CD4-positive, alpha-beta memory T cell (primary cell): Measurements from ENCODE around the gene CACNA1C. TPM values are rescaled to one million over a fixed set of nuclear protein-coding genes. Genes with fewer than 3 reads are reported as not detected.

Source experiments
- CTCF ChIA-PET: fragments of 350-600 bp; sonication (Branson Sonifier 250); formaldehyde crosslinking; loops from one replicate; lab custom pipeline; 2021; ENCODE audit warnings: inconsistent platforms; ENCODE audit not compliant: partially characterized antibody; lab: Charles Lee
- POLR2A ChIA-PET: fragments of 350-600 bp; sonication (Branson Sonifier 250); formaldehyde crosslinking; loops from one replicate; lab custom pipeline; 2021; ENCODE audit not compliant: partially characterized antibody; lab: Charles Lee
- DNase-seq, 5 donors: peaks; one replicate each; pipeline versions ENCODE4 v3.0.0 to v3.0.0-alpha.2; 2020 to 2022; ENCODE audit warnings: mixed read lengths in 1 of 5
- H3K27ac ChIP-seq: one replicate; pipeline ENCODE4 v1.7.0; 2013; ENCODE audit warnings: low read depth, low read length
- H3K27me3 ChIP-seq: 2 replicates; pipeline ENCODE4 v1.7.0; 2013; ENCODE audit warnings: mild to moderate bottlenecking, low read length, moderate library complexity; ENCODE audit not compliant: insufficient read depth
- H3K36me3 ChIP-seq: 2 replicates; pipeline ENCODE4 v1.7.0; 2013; ENCODE audit warnings: mild to moderate bottlenecking, low read length, moderate library complexity; ENCODE audit not compliant: insufficient read depth
- H3K4me1 ChIP-seq: 2 replicates; pipeline ENCODE4 v1.7.0; 2013; ENCODE audit warnings: mild to moderate bottlenecking, low read length, moderate library complexity; ENCODE audit not compliant: insufficient read depth
- H3K4me3 ChIP-seq, 2 donors: one replicate each; pipeline ENCODE4 v1.7.0; 2013; ENCODE audit warnings: low read length in 2 of 2, mild to moderate bottlenecking in 1 of 2
- H3K9me3 ChIP-seq, 2 donors: one replicate each; pipeline ENCODE4 v1.7.0; 2013; ENCODE audit warnings: low read length in 2 of 2, control low read depth in 1 of 2; ENCODE audit not compliant: control insufficient read depth in 1 of 2
- H3K27ac Mint-ChIP-seq, 7 donors: one replicate each; pipeline ENCODE4 v1.8.0; 2020 to 2021; ENCODE audit warnings: mixed read lengths in 7 of 7, mild to moderate bottlenecking in 6 of 7, inconsistent platforms in 3 of 7, moderate library complexity in 3 of 7
- H3K27me3 Mint-ChIP-seq, 2 donors: one replicate each; pipeline ENCODE4 v1.8.0; 2020 to 2021; ENCODE audit warnings: mixed read lengths in 2 of 2
- H3K36me3 Mint-ChIP-seq, 2 donors: one replicate each; pipeline ENCODE4 v1.8.0; 2020 to 2021; ENCODE audit warnings: mixed read lengths in 2 of 2, inconsistent platforms in 1 of 2, mild to moderate bottlenecking in 1 of 2
- H3K4me1 Mint-ChIP-seq, 4 donors: one replicate each; pipeline ENCODE4 v1.8.0; 2020 to 2021; ENCODE audit warnings: mixed read lengths in 4 of 4, mild to moderate bottlenecking in 1 of 4
- H3K4me3 Mint-ChIP-seq, 8 donors: one replicate each; pipeline ENCODE4 v1.8.0; 2020 to 2021; ENCODE audit warnings: mixed read lengths in 8 of 8, mild to moderate bottlenecking in 7 of 8, moderate library complexity in 6 of 8, inconsistent platforms in 3 of 8
- H3K9me3 Mint-ChIP-seq, 8 donors: one replicate each; pipeline ENCODE4 v1.8.0; 2020 to 2021; ENCODE audit warnings: mixed read lengths in 8 of 8, mild to moderate bottlenecking in 5 of 8, inconsistent platforms in 3 of 8, moderate library complexity in 1 of 8
- intact Hi-C: fragments of 100-400 bp; cut with micrococcal nuclease; formaldehyde crosslinking; loops from one replicate; pipeline ENCODE4 v1.15.1; 2023
- polyA plus RNA-seq, 2 donors: library from polyadenylated mRNA; unstranded; fragments of 300-500 nt; fragmentation: Illumina TruSeq; gene quantifications; one replicate each; pipeline ENCODE4 v1.2.3, GENCODE V29; 2021
- total RNA-seq, 2 experiments: library from RNA; stranded (reverse); gene quantifications; one replicate each; pipeline ENCODE4 v1.2.3, GENCODE V29; 2021

Gene CACNA1C
- total and polyA plus RNA-seq, 4 experiments from 2014 or later: 0.05 to 0.21 (median 0.07) TPM

GRCh38 chr12:2190085-2190484 is 137.3 kb downstream of the CACNA1C start:
- Histone ChIP-seq H3K27me3 (no peaks in the 10 kb centered on the region), H3K36me3 (no peaks in the 10 kb centered on the region), H3K27ac (no peak overlapping the region), H3K4me1 (no peaks in the 10 kb centered on the region), H3K4me3 (no peak overlapping the region), H3K9me3 (no peaks in the 10 kb centered on the region)
- POLR2A ChIA-PET: no interaction called here
- DNase-seq: no peak
- Mint-ChIP-seq H3K4me3 (no peak overlapping the region), H3K27me3 (peaks cover 4 to 6% of the 10 kb centered on the region in 2 donors), H3K4me1 (no peaks in the 10 kb centered on the region), H3K36me3 (no peaks in the 10 kb centered on the region), H3K9me3 (peaks cover 0 to 4% (median 0%) of the 10 kb centered on the region in 8 donors), H3K27ac (no peak overlapping the region)
- intact Hi-C loops: no loop called here
- CTCF ChIA-PET: no interaction called here

- POLR2A ChIA-PET: no interaction called here
- CTCF ChIA-PET: no interaction called here
- no peaks in the 10 kb centered on the region for H3K4me1 Mint-ChIP-seq
- intact Hi-C loops: no loop called here
- no peaks in the 10 kb centered on the region for H3K4me1 ChIP-seq
- H3K36me3 Mint-ChIP-seq: no peaks in the 10 kb centered on the region
- no peak overlapping the region for H3K4me3 Mint-ChIP-seq
- no peak for DNase-seq
- H3K27ac ChIP-seq: no peak overlapping the region
- no peak overlapping the region for H3K4me3 ChIP-seq
- H3K9me3 Mint-ChIP-seq: peaks cover 0 to 4% (median 0%) of the 10 kb centered on the region in 8 donors
- H3K27me3 ChIP-seq: no peaks in the 10 kb centered on the region
- no peaks in the 10 kb centered on the region for H3K9me3 ChIP-seq
- H3K27me3 Mint-ChIP-seq: peaks cover 4% of the 10 kb centered on the region in 2 donors
- peak overlapping the region in 2 of 7 donors; percentile 28 to 49 for H3K27ac Mint-ChIP-seq
- no peaks in the 10 kb centered on the region for H3K36me3 ChIP-seq
Measured at GRCh38 chr12:2190896-2191533, 138.2 kb downstream of the CACNA1C start.

GRCh38 chr12:2191534-2192153 is 138.9 kb downstream of the CACNA1C start:
- ChIA-PET CTCF (no interaction called here), POLR2A (no interaction called here)
- Mint-ChIP-seq H3K9me3 (peaks cover 0 to 4% (median 0%) of the 10 kb centered on the region in 8 donors), H3K4me3 (no peak overlapping the region), H3K27me3 (peaks cover 0 to 2% of the 10 kb centered on the region in 2 donors), H3K4me1 (no peaks in the 10 kb centered on the region), H3K27ac (peak overlapping the region in 2 of 7 donors; percentile 28 to 49), H3K36me3 (no peaks in the 10 kb centered on the region)
- H3K27ac ChIP-seq: no peak overlapping the region
- no peak overlapping the region for H3K4me3 ChIP-seq
- H3K27me3 ChIP-seq: no peaks in the 10 kb centered on the region
- no peaks in the 10 kb centered on the region for H3K4me1 ChIP-seq
- no peaks in the 10 kb centered on the region for H3K9me3 ChIP-seq
- intact Hi-C loops: no loop called here
- DNase-seq: no peak
- H3K36me3 ChIP-seq: no peaks in the 10 kb centered on the region

GRCh38 chr12:2192231-2192630 is 139.4 kb downstream of the CACNA1C start:
- DNase-seq: no peak
- H3K9me3 ChIP-seq: no peaks in the 10 kb centered on the region
- no peaks in the 10 kb centered on the region for H3K27me3 ChIP-seq
- POLR2A ChIA-PET: no interaction called here
- no peak overlapping the region for H3K4me3 Mint-ChIP-seq
- peaks cover 0 to 4% (median 0%) of the 10 kb centered on the region in 8 donors for H3K9me3 Mint-ChIP-seq
- H3K4me1 ChIP-seq: no peaks in the 10 kb centered on the region
- no peak overlapping the region for H3K27ac Mint-ChIP-seq
- no peak overlapping the region for H3K4me3 ChIP-seq
- no peaks in the 10 kb centered on the region for H3K36me3 ChIP-seq
- CTCF ChIA-PET: no interaction called here
- no peaks in the 10 kb centered on the region for H3K36me3 Mint-ChIP-seq
- H3K4me1 Mint-ChIP-seq: no peaks in the 10 kb centered on the region
- H3K27me3 Mint-ChIP-seq: peaks cover 0 to 2% of the 10 kb centered on the region in 2 donors
- intact Hi-C loops: no loop called here
- no peak overlapping the region for H3K27ac ChIP-seq

- intact Hi-C loops: no loop called here
- H3K9me3 ChIP-seq: no peaks in the 10 kb centered on the region
- Mint-ChIP-seq H3K9me3 (peaks cover 0 to 4% (median 0%) of the 10 kb centered on the region in 8 donors), H3K4me3 (no peak overlapping the region), H3K36me3 (no peaks in the 10 kb centered on the region), H3K4me1 (no peaks in the 10 kb centered on the region), H3K27ac (no peak overlapping the region), H3K27me3 (peaks cover 0 to 2% of the 10 kb centered on the region in 2 donors)
- ChIA-PET CTCF (no interaction called here), POLR2A (no interaction called here)
- DNase-seq: no peak
- no peaks in the 10 kb centered on the region for H3K36me3 ChIP-seq
- H3K27ac ChIP-seq: no peak overlapping the region
- no peaks in the 10 kb centered on the region for H3K27me3 ChIP-seq
- no peaks in the 10 kb centered on the region for H3K4me1 ChIP-seq
- H3K4me3 ChIP-seq: no peak overlapping the region
Measured at GRCh38 chr12:2194060-2194459, 141.3 kb downstream of the CACNA1C start.

- no peak overlapping the region for H3K4me3 Mint-ChIP-seq
- H3K27me3 Mint-ChIP-seq: peaks cover 0 to 2% of the 10 kb centered on the region in 2 donors
- no peak overlapping the region for H3K27ac Mint-ChIP-seq
- no peaks in the 10 kb centered on the region for H3K36me3 Mint-ChIP-seq
- Histone ChIP-seq H3K27me3 (no peaks in the 10 kb centered on the region), H3K9me3 (no peaks in the 10 kb centered on the region), H3K4me1 (no peaks in the 10 kb centered on the region), H3K27ac (no peak overlapping the region), H3K36me3 (no peaks in the 10 kb centered on the region), H3K4me3 (no peak overlapping the region)
- intact Hi-C loops: no loop called here
- no peaks in the 10 kb centered on the region for H3K4me1 Mint-ChIP-seq
- DNase-seq: no peak
- H3K9me3 Mint-ChIP-seq: peaks cover 0 to 4% (median 0%) of the 10 kb centered on the region in 8 donors
- CTCF ChIA-PET: no interaction called here
- POLR2A ChIA-PET: no interaction called here
Measured at GRCh38 chr12:2194571-2194970, 141.8 kb downstream of the CACNA1C start.

- H3K27ac Mint-ChIP-seq: no peak overlapping the region
- Histone ChIP-seq H3K36me3 (no peaks in the 10 kb centered on the region), H3K27me3 (no peaks in the 10 kb centered on the region), H3K27ac (no peak overlapping the region), H3K4me3 (no peak overlapping the region), H3K9me3 (no peaks in the 10 kb centered on the region), H3K4me1 (no peaks in the 10 kb centered on the region)
- no peaks in the 10 kb centered on the region for H3K36me3 Mint-ChIP-seq
- POLR2A ChIA-PET: no interaction called here
- H3K27me3 Mint-ChIP-seq: peaks cover 0 to 2% of the 10 kb centered on the region in 2 donors
- no peaks in the 10 kb centered on the region for H3K4me1 Mint-ChIP-seq
- intact Hi-C loops: no loop called here
- DNase-seq: no peak
- no peak overlapping the region for H3K4me3 Mint-ChIP-seq
- CTCF ChIA-PET: no interaction called here
- peaks cover 0 to 4% (median 0%) of the 10 kb centered on the region in 8 donors for H3K9me3 Mint-ChIP-seq
Measured at GRCh38 chr12:2195085-2195484, 142.3 kb downstream of the CACNA1C start.
